Measurements from ENCODE around the gene STK32C.
"Not testable (repeated sequence)": the region's sequence is repeated elsewhere in the genome, so short reads cannot be mapped to it uniquely, and the experiment has no call there.

The STK32C gene

DNA sequence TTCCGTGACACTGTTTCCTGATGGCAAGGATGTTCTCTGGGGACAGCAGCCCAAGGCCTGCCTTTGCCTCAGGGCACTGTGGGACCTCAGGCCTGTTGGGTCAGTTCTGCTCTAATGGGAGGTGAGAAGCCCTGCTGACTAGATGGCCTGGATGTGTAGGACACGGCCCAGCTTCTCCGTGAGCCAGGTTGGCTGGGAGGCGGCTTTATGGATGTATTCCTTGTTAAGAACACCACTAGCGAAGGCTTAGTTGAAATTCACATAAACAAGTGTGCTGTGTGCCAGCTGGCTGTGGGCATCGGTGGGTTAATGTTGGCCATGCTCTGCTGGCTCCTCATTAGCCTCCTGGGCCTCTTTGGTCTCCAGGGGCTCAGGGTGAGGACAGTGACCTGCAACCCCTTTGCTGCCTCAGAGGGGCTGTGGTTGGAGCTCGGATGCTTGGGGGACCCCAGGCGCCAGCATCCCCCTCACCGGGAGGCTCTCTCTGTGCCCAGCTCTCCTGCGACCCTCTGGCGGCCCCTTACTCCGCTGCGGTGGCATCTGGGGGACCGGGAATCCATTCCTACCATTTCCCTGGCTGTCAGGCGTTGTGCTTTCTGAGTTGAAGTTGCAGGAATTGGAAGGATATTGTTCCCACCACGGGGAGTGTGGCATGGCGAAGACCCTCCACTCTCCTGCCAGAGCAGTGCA is 143.8 kb downstream of the STK32C start:
- no peak for DNase-seq

DNA sequence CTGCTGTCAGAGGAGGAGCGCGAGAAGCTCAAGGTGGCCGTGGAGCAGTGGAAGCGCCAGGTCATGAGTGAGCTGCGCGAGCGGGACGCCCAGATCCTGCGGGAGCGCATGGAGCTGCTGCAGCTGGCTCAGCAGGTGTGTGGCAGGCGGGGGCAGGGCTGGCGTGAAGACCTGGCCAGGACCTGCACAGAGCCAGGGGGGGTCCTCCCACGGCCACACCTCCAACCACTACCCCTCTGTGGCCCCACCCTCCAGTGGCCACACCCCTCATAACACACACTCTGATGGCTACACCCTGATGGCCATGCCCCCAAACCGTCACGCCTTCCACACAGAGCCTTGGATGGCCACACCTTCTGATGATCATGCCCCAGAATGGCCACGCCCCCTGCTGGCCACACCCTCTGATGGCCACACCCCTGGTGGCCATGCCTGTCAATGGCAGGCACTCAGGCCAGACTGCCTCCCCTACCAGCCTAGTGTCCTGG is 144.4 kb downstream of the STK32C start:
- no peak for DNase-seq

DNA sequence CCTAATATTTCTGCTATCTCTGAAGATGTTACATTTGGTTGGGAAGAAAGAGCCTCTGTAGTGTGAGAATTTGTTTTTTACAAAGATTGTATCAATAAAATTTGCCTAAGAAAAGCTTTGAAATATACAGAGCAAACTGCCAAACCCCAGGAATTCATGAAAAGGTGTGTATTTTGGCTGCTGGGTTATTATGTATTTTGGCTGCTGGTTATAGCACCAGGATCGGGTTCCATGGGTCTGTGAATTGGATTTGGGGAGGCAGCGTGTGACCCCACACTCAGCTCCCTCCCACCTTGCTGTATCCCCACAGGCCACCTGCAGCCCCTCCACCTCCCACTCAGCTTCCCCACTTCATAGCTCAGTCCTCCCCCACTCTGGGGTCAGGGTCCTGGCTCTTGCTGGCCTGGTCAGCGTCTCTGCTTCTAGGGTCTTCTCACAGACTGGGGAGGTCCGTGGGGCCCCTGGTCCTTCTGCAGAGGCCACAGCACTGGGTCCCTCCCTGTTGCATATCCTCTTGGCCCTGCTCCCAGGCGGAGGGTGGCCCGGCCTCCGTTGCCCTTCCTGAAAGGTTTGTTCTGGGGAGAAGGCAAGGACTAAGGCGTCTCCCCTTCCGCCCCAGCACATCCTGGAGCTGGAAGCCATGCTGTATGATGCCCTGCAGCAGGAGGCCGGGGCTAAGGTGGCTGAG is 145.0 kb downstream of the STK32C start:
- DNase-seq, result no peak

DNA sequence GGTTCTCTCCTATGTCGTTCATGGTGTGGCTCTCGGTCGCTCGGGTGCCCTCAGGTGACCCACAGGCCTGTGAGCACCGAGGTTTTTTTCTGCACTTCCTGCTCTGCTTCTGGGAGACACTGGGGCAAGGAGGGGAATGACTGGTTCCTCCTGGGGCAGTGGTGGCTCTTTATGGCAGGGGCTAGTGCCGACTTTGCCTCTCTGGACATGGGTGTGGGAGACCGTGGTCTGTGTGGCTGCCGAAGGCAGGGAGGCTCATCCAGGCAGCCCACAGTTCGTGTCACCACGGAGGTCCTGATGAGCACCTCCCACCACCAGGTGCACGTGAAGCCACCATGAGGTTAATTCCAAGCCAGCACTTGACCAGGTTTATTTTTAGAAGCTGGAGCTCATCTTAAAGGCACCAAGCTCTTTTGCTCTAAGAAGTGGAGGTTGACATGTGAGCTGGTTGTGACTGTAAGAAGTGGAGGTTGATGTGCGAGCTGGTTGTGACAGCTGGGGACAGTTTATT is 145.7 kb downstream of the STK32C start:
- DNase-seq, result no peak

DNA sequence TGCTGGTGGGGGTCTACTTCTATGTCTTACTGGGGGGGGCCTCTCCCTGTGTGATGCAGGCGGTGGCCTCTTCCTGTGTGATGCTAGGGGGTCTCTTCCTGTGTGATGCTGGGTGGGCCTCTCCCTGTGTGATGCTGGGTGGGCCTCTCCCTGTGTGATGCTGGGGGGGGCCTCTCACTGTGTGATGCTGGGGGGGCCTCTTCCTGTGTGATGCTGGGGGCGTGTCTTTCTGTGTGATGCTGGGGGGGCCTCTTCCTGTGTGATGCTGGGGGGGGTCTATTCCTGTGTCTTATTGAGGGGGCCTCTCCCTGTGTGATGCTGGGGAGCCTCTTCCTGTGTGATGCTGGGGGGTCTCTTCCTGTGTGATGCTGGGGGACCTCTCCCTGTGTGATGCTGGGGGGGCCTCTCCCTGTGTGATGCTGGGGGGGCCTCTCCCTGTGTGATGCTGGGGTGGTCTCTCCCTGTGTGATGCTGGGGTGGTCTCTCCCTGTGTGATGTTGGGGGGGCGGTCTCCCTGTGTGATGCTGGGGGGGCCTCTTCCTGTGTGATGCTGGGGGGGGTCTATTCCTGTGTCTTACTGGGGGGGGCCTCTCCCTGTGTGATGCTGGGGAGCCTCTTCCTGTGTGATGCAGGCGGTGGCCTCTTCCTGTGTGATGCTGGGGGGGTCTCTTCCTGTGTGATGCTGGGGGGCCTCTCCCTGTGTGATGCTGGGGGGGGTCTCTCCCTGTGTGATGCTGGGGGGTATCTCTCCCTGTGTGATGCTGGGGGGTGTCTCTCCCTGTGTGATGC is 146.7 kb downstream of the STK32C start:
- DNase-seq, result not testable (repeated sequence)

DNA sequence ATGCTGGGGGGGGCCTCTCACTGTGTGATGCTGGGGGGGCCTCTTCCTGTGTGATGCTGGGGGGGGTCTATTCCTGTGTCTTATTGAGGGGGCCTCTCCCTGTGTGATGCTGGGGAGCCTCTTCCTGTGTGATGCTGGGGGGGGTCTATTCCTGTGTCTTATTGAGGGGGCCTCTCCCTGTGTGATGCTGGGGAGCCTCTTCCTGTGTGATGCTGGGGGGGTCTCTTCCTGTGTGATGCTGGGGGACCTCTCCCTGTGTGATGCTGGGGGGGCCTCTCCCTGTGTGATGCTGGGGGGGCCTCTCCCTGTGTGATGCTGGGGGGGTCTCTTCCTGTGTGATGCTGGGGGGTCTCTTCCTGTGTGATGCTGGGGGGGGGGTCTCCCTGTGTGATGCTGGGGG is 147.5 kb downstream of the STK32C start:
- not testable (repeated sequence) for DNase-seq

DNA sequence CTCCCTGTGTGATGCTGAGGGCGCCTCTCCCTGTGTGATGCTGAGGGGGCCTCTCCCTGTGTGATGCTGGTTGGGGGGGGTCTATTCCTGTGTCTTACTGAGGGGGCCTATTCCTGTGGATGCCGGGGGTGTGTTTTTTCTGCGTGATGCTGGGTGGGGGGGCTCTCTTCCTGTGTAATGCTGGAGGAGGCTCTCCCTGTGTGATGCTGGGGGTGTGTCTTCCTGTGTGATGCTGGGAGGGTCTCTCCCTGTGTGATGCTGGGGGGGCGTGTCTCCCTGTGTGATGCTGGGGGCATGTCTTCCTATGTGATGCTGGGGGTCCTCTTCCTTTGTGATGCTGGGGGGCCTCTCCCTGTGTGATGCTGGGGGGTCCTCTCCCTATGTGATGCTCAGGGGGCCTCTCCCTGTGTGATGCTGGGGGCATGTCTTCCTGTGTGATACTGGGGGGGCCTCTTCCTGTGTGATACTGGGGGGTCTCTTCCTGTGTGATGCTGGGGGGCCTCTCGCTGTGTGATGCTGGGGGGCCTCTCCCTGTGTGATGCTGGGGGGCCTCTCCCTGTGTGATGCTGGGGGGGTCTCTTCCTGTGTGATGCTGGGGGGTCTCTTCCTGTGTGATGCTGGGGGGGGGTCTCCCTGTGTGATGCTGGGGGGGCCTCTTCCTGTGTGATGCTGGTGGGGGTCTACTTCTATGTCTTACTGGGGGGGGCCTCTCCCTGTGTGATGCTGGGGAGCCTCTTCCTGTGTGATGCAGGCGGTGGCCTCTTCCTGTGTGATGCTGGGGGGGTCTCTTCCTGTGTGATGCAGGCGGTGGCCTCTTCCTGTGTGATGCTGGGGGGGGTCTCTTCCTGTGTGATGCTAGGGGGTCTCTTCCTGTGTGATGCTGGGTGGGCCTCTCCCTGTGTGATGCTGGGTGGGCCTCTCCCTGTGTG is 148.2 kb downstream of the STK32C start:
- DNase-seq, result not testable (repeated sequence)

DNA sequence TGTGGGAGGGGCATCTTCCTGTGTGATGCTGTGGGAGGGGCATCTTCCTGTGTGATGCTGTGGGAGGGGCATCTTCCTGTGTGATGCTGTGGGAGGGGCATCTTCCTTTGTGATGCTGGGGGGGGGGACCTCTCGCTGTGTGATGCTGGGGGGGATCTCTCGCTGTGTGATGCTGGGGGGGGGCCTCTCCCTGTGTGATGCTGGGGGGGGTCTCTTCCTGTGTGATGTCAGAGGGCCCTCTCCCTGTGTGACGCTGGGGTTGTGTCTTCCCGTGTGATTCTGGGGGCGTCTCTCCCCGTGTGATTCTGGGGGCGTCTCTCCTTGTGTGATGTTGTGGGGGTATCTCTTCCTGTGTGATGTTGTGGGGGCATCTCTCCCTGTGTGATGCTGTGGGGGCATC is 148.9 kb downstream of the STK32C start:
- no peak for DNase-seq

DNA sequence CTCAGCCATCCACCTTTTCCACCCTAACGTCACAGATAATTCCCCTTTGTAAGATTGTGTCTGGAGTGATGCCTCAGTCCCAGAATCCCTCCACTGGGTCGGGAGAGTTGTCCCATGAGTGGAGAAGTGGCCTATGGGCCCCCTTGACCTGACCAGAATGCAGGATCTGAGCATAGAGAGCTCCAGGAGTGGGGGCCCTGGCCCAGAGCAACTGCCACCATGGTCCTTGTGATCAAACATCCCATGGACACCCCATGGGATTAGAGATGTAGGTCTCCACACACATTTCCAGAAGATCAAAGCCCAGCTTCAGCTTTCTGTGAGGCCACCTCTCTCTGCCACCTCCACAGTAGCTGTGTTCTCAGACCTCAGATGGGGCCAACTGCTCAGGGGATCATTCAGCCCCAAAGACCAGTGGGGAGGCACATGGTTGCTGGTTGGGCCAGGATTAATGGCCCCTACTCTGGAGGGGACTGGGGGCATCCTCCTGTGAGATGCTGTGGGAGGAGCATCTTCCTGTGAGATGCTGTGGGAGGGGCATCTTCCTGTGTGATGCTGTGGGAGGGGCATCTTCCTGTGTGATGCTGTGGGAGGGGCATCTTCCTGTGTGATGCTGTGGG is 149.5 kb downstream of the STK32C start:
- DNase-seq, result no peak

Data from cerebellar nuclear complex (tissue), 1 donor.